K562 (cell line): ENCODE measurements around the gene CDC20. TPM values are rescaled to one million over a fixed set of nuclear protein-coding genes. Genes with fewer than 3 reads are reported as not detected.
A peak's percentile ranks its signal among the peaks of the same experiment; 100 is the strongest.

Source experiments
- C11orf30 ChIP-seq: fragments of 450-650 bp; IDR thresholded peaks from 2 replicates; pipeline ENCODE4 v1.6.1; 2016; ENCODE audit warnings: low read depth, mild to moderate bottlenecking
- EHMT2 ChIP-seq: fragments of 450-650 bp; IDR thresholded peaks from 2 replicates; pipeline ENCODE4 v1.6.1; 2018; ENCODE audit warnings: antibody characterized with exemption
- HDGF ChIP-seq: fragments of 450-650 bp; IDR thresholded peaks from 2 replicates; pipeline ENCODE4 v1.6.1; 2016
- JUN ChIP-seq, 2 experiments: sonication (generic) in 1 of 2; formaldehyde crosslinking in 1 of 2; IDR thresholded peaks; 2 replicates each; pipeline versions ENCODE4 v1.6.1 to v1.8.0; 2012 to 2022; ENCODE audit warnings: borderline replicate concordance in 2 of 2, mild to moderate bottlenecking in 2 of 2, improper control_type of control experiment in 1 of 2, low read depth in 1 of 2, low read length in 1 of 2, missing genetic modification reagents in 1 of 2
- KDM1A ChIP-seq, 2 experiments: fragments of 450-650 bp; IDR thresholded peaks; 2 replicates each; pipeline ENCODE4 v1.6.1; 2016; ENCODE audit warnings: mild to moderate bottlenecking in 2 of 2
- PCBP2 ChIP-seq: fragments of 200-400 bp; formaldehyde crosslinking; IDR thresholded peaks from 2 replicates; pipeline ENCODE4 v1.6.1; 2018; ENCODE audit warnings: low read length, low read depth, mild to moderate bottlenecking, moderate library complexity; ENCODE audit not compliant: poor library complexity, severe bottlenecking
- RFX5 ChIP-seq: IDR thresholded peaks from 2 replicates; pipeline ENCODE4 v1.6.1; 2011; ENCODE audit warnings: low read depth, mild to moderate bottlenecking, improper control_type of control experiment, low read length
- TCF7L2 ChIP-seq: fragments of 150-350 bp; IDR thresholded peaks from 2 replicates; pipeline ENCODE4 v1.6.1; 2016; ENCODE audit warnings: low read depth, mild to moderate bottlenecking, low read length, moderate library complexity
- ZNF592 ChIP-seq: fragments of 450-650 bp; IDR thresholded peaks from 2 replicates; pipeline ENCODE4 v1.6.1; 2017; ENCODE audit warnings: antibody characterized with exemption, mild to moderate bottlenecking
- polyA plus RNA-seq, 8 experiments: library from polyadenylated mRNA; depleted of rRNA in 4 of 8; stranded (reverse) in 5 of 8; unstranded in 3 of 8; fragments of >200 nt; fragmentation: Nextera tagmentation in 2 of 8; fragmentation: Illumina TruSeq in 1 of 8; extraction: Ambion mirVana in 2 of 8; extraction: Trizol in 1 of 8; gene quantifications; 2 replicates each; pipeline versions ENCODE4 v1.2.1 to v1.2.3, GENCODE V29; 2011 to 2014; ENCODE audit warnings: inconsistent platforms in 1 of 8, missing spikeins in 1 of 8
- total RNA-seq, 7 experiments: library from RNA; depleted of rRNA in 6 of 7; stranded (reverse); fragments of >200 nt in 6 of 7; fragmentation: Illumina TruSeq in 2 of 7; extraction: Trizol in 2 of 7; gene quantifications; 2 replicates each; pipeline versions ENCODE4 v1.2.1 to v1.2.3, GENCODE V29; 2011 to 2021; ENCODE audit warnings: low replicate concordance in 1 of 7

The CDC20 gene
- total and polyA plus RNA-seq, 9 of the 15 experiments (the other 6 are each of a cell fraction or from before 2014, with no cell fraction given): 45.2 to 224 (median 121) TPM

- TF ChIP-seq JUN (IDR thresholded peaks at IDR 0.05; ENCODE audit: borderline replicate concordance, low read depth, low read length) (0 out of 2 replicates have a peak, but pooled peaks have one; percentile 30), JUN (CRISPR knock-in tag; IDR thresholded peaks at IDR 0.05; ENCODE audit: borderline replicate concordance) (no peak), TCF7L2 (0 out of 2 replicates have a peak, but pooled peaks have one; percentile 30), EHMT2 (0 out of 2 replicates have a peak, but pooled peaks have one; percentile 30), HDGF (no peak), PCBP2 (no peak), ZNF592 (peak; percentile 29; the same call in 1 of the 2 replicates), RFX5 (no peak), KDM1A (IDR thresholded peaks at IDR 0.05) (peak; percentile 57 to 62; a peak in 3 of 4 replicates), C11orf30 (peak; percentile 78)
- TF ChIP-seq, all 486 proteins: peak for 15
Measured at GRCh38 chr1:43373066-43373940, 14.5 kb downstream of the CDC20 start (continued).
